Caki2 (cell line): Measurements from ENCODE around the gene MTNR1B. TPM values are rescaled to one million over a fixed set of nuclear protein-coding genes. Genes with fewer than 3 reads are reported as not detected.

Source experiments
- DNase-seq: peaks from one replicate; pipeline ENCODE4 v3.0.0-alpha.2; 2015; ENCODE audit warnings: low read depth
- in situ Hi-C: cut with HindIII; loops from 2 replicates; pipeline ENCODE4 v1.10.0; 2016; ENCODE audit warnings: low sequenced_read_pairs, low pct_unique_long_range_greater_than_20kb, mixed read lengths
- total RNA-seq: library from RNA; depleted of rRNA; stranded (reverse); fragments of >200 nt; shearing (Covaris generic); gene quantifications from 2 replicates; pipeline ENCODE4 v1.2.3, GENCODE V29; 2014; ENCODE audit warnings: low replicate concordance; rRNA removed

MTNR1B gene
- total RNA-seq: not detected in 2 replicates

DNA sequence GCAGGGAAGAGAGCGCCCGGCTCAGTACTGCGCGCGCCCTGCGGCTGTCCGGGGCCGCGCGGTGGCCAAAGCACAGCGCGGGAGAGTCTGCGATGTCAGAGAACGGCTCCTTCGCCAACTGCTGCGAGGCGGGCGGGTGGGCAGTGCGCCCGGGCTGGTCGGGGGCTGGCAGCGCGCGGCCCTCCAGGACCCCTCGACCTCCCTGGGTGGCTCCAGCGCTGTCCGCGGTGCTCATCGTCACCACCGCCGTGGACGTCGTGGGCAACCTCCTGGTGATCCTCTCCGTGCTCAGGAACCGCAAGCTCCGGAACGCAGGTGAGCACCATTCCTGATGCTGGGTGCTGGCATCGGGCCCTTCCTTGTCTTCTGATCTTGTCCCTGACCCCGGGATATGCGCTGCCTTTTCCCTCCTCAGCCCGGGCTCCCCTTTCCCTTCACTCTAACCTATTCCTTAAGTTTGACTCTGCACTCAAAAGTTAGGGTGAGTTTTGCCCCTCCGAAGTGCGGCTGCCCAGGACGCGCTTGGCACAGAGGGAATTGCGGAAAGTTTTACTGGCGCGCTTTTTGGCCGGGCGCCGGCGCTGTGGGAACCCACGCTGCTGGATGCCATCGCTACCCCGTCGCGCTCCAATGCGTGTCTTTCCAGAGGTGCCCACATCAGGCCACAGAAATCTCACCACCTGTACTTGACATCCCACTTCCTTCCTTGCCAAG is at the start of gene MTNR1B:
TSS of gene MTNR1B (plus strand) at position 18 of the 714 bp plus-strand sequence. CDS start at position 93, 75 bp downstream.
- DNase-seq: no peak
- in situ Hi-C loops: no loop called here

DNA sequence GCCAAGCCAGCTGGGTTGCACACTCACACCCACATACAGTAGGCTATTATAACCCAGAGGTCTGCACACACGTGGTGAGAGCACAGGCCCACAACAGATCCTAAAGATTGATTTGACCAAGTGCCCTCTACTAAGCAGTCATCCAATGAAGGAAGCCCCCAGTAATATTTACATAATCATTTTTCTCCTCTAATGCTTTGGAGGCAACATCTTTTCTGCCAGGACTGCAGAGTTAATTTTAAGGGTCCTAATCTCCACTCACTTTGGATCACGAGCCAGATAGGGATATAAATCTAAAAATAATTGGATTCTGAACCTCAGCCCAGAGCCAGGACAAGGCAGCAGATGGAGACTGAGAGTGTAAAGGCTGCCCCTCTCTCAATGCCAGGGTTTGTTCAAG is 49.1 kb upstream of the MTNR1B start:
- in situ Hi-C loops: no loop called here
- DNase-seq: no peak

DNA sequence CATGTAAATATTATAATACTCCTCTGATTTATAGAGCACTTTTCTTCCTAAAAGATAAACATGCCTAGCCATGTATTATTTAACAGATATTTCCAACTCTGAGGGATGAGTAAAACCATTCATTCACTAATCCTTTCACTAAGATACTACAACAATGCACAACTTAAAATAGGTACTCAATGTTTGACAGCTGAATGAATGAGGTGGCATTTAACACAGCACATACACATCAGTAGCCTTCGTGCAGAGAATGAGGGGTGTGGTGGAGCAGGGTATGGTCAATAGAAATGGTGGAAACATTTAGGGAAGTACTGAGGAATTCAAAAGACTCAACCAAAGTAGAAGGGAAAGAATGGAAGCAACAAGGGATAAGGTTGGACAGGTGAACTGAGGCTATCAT is 46.7 kb upstream of the MTNR1B start:
- in situ Hi-C loops: no loop called here
- DNase-seq: no peak

DNA sequence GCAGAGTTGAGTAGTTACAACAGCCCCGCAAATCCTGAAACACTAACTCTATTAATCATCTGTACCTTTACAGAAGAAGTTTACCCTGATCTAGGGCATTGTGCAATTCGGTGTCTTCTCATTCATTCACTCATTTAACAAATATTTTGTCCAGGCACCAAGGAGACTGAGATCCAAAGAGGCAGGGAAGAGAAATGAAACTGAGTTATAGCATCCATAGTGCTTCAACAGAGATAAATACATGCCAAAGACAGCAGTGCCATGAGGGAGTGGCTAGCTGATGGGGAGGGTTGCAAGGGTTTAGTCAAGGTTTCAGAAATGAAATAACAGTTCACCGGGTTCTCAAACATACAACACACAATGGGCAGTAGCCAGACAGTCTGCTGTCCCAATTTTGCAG is 40.2 kb upstream of the MTNR1B start:
- DNase-seq: no peak
- in situ Hi-C loops: no loop called here

DNA sequence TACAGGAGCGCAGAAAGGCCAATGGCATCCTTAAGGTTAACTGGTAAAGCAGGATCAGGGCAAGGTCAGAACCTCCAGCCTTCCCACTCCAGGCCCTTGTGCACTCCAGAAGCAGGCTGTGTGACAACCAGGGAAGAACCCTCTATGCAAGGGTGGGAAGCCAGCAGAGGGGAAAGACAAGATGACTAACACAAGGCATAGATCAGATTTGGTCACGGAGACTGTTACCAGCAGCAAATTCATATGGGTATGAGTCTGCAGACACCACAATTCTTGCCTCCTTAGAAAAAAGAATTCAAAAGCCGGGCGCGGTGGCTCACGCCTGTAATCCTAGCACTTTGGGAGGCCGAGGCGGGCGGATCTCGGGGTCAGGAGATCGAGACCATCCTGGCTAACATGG is 39.8 kb upstream of the MTNR1B start:
- in situ Hi-C loops: no loop called here
- DNase-seq: no peak

DNA sequence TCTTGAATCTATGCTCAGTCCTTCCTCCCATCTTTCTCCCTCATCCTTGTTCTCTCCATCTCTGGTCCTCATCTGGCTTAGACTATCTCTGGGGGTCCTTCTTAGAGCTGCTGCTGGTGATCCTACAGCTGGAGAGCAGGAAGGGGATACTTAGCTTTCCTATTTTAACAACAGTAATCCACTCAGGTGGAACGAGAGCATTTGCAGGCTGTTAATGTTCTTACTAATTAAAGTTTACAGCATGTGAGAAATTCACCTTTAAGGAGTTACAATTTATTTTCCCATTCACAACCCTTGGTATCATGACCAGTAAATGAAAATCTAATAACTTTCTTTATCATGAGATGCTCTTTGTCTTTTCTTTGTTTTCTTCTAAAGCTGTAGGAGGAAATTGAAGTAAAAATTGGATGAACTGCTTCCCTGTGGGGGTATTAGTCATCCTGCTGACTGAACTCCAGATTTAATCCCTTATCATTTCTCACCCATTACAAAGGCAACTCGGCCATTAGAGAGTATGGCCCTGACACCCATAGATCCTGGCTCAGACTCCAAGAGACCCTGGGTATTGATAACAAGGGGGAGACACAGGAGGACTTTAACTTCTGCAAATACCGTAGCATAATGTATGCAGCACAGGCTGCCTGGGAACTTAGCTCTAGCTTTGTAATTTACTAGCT is 37.6 kb upstream of the MTNR1B start:
- in situ Hi-C loops: no loop called here
- peak; percentile 29 for DNase-seq

DNA sequence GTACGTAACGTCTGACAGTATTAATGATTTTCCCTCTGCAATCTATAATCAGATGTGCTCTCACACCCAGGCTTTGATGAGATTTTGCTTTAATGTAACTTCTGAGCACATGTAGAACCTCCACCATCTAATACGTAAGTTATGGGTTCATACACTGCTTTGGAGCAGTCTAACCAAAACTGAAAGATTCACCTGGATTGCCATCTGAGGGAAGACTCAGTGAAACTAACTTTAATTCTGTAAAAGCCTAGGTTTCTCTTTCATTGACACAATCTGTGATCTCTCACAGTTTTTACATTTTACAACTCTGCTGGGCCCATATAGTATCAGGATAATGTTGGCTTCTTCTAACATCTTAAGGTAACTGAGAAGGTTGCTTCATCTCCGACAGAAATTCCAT is 30.1 kb upstream of the MTNR1B start:
- DNase-seq: no peak
- in situ Hi-C loops: no loop called here

DNA sequence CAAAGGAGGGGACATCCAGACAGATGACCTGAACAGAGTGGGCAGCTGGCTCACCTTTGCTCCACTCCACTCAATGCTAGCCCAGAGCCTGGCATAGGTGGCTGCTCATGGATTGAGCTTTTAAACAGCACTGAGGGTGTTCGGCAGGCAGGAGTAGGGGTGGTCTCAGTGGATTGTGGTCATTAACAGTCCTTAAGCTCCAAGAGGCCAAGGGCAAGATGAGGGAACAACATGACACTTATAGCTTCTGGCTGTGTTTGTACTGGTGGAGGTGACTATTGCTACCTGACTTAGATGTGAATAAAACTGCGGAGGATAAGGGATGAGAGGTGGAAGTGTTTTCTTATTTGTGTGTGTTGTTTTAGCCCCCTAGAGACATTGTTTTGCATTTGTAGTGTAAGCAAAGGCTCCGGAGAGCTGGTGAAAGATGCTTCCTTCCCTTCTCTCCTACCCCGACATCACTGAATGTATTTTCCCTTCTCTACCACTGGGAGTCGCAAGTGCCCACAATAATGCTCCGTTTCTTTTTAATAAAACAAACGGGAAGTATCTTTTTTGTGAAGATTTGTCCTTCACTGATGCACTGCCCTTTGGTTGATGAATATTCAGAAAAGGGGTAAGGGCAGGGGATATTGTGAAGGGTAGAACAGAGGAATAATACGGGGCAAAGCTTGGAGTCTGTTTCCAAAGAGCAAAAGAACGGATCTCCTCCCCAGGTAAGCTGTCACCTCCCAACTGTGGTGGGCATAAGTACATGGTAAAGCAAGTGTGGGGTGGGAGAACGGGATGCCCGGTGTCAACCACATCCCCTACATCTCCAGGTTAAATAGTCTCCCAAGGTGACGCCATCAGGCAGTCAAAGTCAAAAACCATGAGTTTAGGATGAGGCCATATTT is 27.5 kb upstream of the MTNR1B start:
- in situ Hi-C loops: no loop called here
- DNase-seq: peak; percentile 25

DNA sequence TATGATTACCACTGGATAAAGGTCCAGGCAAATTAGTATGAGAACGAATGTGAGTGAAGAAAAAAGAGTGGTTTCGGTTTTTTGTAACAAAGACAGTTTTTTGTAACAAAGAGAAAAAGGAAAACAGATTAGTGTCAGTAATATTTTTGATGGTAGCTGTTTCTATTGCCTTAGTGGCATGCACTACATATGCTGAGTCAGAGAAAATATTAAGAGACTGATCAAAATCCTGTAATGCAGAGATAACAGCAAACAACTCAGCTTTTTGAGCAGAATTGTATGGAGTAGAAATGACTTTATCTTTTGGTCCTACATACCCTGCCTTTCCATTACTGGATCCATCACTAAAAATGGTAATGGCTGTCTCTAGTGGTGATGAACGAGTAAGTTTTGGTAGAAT is 22.7 kb upstream of the MTNR1B start:
- DNase-seq: no peak
- in situ Hi-C loops: no loop called here

DNA sequence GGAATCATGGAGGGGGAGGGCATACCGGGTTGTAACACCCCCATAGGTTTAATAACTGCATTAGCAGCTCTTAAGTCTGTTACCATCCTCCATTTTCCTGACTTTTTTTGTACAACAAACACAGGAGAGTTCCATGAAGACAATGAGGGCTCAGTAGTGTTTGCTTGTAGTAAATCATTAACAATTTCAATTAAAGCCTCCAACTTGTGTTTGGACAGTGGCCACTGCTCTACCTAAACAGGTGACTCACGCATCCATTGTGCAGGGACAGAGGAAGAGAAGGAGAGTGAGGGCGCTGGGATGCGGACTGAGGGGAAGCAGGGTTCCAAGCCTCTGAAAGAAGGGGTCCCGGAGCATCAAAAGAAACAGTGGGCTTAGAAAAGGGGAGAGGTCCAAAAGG is 21.3 kb upstream of the MTNR1B start:
- peak; percentile 71 for DNase-seq
- in situ Hi-C loops: no loop called here

DNA sequence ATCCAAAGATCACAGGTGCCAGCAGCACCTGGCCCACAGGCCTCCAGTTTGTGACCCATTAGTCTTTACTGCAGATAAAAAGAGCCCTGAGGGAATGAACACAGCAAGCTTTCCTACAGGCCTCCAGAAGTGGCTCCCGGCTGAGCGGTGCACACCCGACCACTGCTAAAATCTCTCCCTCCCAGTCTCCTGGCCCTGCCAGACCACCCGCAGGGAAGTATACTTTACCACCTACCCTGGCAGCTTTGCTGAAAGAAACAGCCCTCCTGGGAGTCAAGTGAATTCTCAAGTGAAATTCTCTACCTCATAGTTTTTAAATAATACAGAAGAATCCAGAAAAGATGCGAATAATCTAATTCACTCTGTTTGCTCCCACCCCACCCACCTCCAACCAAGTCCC is 15.4 kb upstream of the MTNR1B start:
- in situ Hi-C loops: no loop called here
- no peak for DNase-seq

DNA sequence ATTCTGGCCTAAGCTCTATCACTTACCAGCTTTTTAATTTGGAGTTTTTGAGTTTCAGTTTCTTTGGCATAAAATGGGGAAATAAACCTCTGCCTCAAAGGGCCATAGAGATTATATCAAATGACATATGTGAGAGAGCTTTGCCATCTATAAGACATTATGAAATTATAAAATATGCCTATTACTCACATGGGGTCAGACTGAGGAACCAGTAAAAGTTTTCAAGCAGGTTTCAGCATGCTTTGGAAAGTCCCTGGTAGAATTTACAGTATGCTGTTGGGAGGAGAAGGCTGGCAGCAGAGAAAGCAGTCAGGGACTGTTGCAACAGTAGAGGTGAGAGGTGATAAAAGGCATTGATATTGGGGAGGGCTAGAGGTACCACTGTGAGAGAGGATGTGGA is 13.6 kb upstream of the MTNR1B start:
- no peak for DNase-seq
- in situ Hi-C loops: no loop called here

DNA sequence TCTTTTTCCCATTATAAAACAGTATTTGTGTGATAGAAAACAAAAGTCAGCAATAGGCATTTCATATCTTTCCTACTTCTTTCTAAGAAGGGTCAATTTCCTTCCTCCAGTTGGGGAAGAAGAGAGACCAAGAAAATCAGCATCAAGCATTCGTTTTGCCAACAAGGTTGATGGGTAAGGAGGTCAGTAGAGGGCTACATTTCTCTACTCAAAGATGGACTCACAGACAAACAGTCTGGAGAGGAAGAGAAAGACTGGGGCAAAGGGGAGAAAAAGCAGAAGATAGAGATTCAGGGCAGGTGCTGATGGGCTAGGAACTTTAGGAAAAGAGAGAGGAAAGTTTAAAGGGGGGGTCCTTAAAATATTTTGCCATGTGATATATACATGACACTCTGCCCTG is 8.6 kb upstream of the MTNR1B start:
- DNase-seq: no peak
- in situ Hi-C loops: no loop called here

DNA sequence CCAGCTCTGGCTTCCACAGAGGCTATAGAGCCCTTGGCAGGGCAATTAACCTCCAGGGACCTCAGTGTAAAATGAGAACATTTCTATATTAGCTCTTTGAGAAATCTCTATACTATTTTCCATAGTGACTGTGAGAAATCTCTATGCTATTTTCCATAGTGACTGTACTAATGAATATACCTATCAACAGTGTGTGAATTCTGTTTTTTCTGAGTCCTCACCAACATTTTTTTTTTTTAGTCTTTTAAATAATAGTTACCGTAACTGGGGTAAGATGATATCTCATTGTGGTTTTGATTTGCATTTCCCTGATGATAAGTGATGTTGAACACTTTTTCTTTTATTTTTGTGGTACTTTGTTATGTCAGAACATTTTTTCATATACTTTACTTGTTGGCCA is 7.0 kb upstream of the MTNR1B start:
- in situ Hi-C loops: no loop called here
- no peak for DNase-seq

DNA sequence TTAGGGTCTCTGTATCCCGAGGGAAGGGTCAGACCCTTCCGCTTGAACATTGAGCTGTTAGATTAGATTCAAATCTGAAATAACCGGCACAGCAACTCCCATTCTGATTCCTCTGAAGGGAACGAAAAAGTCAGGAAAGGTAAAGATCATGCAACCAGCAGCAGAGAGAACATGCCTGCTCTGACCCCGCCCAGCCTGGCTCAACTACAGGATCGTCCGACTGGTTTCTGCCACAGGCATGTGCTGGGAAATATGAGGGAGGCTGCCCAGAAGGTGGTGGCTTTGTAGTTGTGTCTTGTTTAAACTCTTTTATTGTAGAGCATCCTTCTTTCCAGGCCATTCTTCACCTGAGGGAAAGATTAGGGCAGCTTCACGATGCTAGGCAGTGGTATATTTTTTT is 5.0 kb upstream of the MTNR1B start:
- in situ Hi-C loops: no loop called here
- DNase-seq: no peak

DNA sequence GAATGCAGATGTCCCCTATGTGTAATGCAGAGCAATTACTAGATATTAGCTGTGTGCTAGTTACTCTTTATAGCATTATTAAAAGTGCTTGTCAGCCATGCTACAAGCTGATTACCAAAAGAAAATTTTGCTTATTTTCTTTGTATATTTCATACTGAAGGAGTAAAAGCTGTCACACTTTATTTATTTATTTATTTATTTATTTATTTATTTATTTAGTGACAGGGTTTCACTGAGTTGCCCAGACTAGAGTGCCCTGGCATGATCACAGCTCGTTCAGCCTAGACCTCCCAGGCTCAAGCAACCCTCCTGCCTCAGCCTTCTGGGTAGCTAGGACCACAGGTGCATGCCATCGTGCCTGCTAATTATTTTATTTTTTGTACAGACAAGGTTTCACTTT is 4.3 kb upstream of the MTNR1B start:
- no peak for DNase-seq
- in situ Hi-C loops: no loop called here

DNA sequence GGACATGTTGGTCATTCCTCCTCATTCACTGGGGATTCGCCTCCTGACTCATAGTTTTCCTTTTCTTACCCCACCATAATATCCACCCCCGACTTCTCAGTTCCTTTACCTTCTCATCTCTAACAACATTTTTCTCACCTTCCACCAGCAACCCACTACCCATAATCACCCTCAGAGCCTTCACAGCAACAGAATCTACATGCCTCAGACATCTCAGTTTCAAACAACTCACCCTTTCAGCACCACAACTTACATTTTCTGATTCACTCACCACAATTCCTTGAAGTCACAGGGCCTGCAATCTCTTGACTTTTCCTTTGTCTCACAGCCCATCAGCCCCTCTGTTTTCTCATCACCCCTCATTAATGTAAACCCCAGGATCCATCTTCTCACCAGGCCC is 2.3 kb upstream of the MTNR1B start:
- in situ Hi-C loops: no loop called here
- DNase-seq: no peak

DNA sequence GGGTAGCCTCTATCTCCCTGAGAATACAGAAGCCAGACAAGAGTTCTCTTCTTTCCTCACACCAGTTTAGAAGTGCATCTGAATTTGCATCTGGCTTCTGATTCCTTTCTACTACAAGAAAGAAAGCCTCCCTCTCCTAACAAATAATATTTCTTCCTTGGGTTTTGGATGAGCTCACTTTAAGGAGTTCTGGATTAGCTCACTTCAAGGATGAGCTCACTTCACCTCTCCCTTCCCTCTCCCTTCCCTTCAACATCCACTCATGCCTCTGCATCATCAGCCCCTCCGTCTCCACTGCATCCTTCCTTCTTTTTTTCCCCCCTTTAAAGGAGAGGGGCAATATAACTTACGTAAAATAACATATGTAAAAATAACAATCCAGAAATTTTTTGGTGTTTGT is 1.6 kb upstream of the MTNR1B start:
- in situ Hi-C loops: no loop called here
- no peak for DNase-seq

DNA sequence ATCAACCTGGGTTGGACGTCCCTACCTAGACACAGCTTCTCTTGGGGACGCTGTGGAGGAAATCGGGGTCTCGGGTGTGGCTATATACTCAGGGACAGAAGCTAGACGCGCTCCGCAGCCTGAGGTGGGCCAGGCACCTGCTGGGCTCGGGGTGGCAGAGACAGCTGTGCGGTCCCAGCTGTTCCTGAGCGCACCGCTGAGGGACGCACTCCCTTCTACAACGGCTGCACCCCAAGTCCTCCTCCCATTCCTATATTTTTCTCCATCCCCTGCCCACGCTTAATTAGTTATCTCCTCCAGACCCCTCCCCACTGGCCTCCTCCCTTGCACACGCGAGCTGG is 188 bp upstream of the MTNR1B start:
- in situ Hi-C loops: no loop called here
- DNase-seq: no peak
